MM.1S (cell line): ENCODE data around the gene FBXO8.

Source experiments
- DNase-seq: peaks from one replicate; pipeline ENCODE4 v3.0.0-alpha.2; 2015
- H2AFZ ChIP-seq: fragments of 300-600 bp; sonication (generic); 2 replicates; pipeline ENCODE4 v1.6.0; 2016; ENCODE audit warnings: antibody characterized with exemption, low read length
- H3F3A ChIP-seq: fragments of 300-600 bp; sonication (generic); 2 replicates; pipeline ENCODE4 v1.6.1; 2016; ENCODE audit warnings: mild to moderate bottlenecking, antibody characterized with exemption, low read length, moderate library complexity, mixed read lengths; ENCODE audit not compliant: insufficient read depth
- H3K27ac ChIP-seq: fragments of 300-600 bp; sonication (generic); 2 replicates; pipeline ENCODE4 v1.5.1; 2016; ENCODE audit warnings: mild to moderate bottlenecking, low read length
- H3K27me3 ChIP-seq: fragments of 300-600 bp; sonication (generic); replicated peaks from 2 replicates; pipeline ENCODE4 v1.6.0; 2016; ENCODE audit warnings: low read length; ENCODE audit not compliant: insufficient read depth
- H3K36me3 ChIP-seq: fragments of 300-600 bp; sonication (generic); replicated peaks from 2 replicates; pipeline ENCODE4 v1.6.1; 2016; ENCODE audit warnings: mild to moderate bottlenecking, low read length, mixed read lengths; ENCODE audit not compliant: insufficient read depth
- H3K4me1 ChIP-seq: fragments of 300-600 bp; sonication (generic); 2 replicates; pipeline ENCODE4 v1.6.1; 2016; ENCODE audit warnings: low read length, mixed read lengths
- H3K4me2 ChIP-seq: fragments of 300-600 bp; sonication (generic); 2 replicates; pipeline ENCODE4 v1.6.0; 2016; ENCODE audit warnings: low read depth, low read length
- H3K4me3 ChIP-seq: fragments of 300-600 bp; sonication (generic); 2 replicates; pipeline ENCODE4 v1.5.1; 2016; ENCODE audit warnings: low read length, mixed read lengths
- H3K79me2 ChIP-seq: fragments of 300-600 bp; sonication (generic); 2 replicates; pipeline ENCODE4 v1.6.1; 2016; ENCODE audit warnings: mixed run types, low read length, mixed read lengths
- H3K9ac ChIP-seq: fragments of 300-600 bp; sonication (generic); 2 replicates; pipeline ENCODE4 v1.6.1; 2016; ENCODE audit warnings: low read length, mixed read lengths
- H3K9me2 ChIP-seq: fragments of 300-600 bp; sonication (generic); replicated peaks from 2 replicates; pipeline ENCODE4 v1.6.1; 2016; ENCODE audit warnings: mild to moderate bottlenecking, low read length, mixed read lengths; ENCODE audit not compliant: insufficient read depth
- H3K9me3 ChIP-seq: fragments of 300-600 bp; sonication (generic); replicated peaks from 2 replicates; pipeline ENCODE4 v1.6.1; 2016; ENCODE audit warnings: mild to moderate bottlenecking, low read length, mixed read lengths; ENCODE audit not compliant: insufficient read depth
- H4K20me1 ChIP-seq: fragments of 300-600 bp; sonication (generic); 2 replicates; pipeline ENCODE4 v1.6.1; 2016; ENCODE audit warnings: mild to moderate bottlenecking, low read length, moderate library complexity, mixed read lengths; ENCODE audit not compliant: insufficient read depth
- CTCF ChIP-seq: fragments of 300-600 bp; sonication (generic); IDR thresholded peaks from 2 replicates; pipeline ENCODE4 v1.5.1; 2016; ENCODE audit warnings: antibody characterized with exemption, low read length, mixed read lengths
- EZH2 ChIP-seq: fragments of 300-600 bp; sonication (generic); optimal IDR thresholded peaks from 2 replicates; pipeline ENCODE3; 2017; ENCODE audit warnings: low read depth, mild to moderate bottlenecking, antibody characterized with exemption, low read length, mixed read lengths
- EZH2phosphoT487 ChIP-seq: fragments of 300-600 bp; sonication (generic); IDR thresholded peaks from 2 replicates; pipeline ENCODE4 v1.6.1; 2018; ENCODE audit warnings: antibody characterized with exemption, low read length

The FBXO8 gene

GRCh38 chr4:174275101-174275500, 8.4 kb downstream of the FBXO8 start:
- DNase-seq, result no peak
- Histone ChIP-seq H3K4me3 (no peak overlapping the region), H3K9me2 (no peaks in the 10 kb centered on the region), H3K79me2 (peaks cover 85% of the 10 kb centered on the region), H3K36me3 (no peaks in the 10 kb centered on the region), H3K4me1 (no peaks in the 10 kb centered on the region), H3K9ac (no peak overlapping the region), H3K27ac (no peak overlapping the region), H4K20me1 (0 out of 2 replicates have a peak, but pooled peaks cover 3% of the 10 kb centered on the region), H3K4me2 (no peak overlapping the region), H3F3A (no peaks in the 10 kb centered on the region), H3K27me3 (no peaks in the 10 kb centered on the region), H3K9me3 (no peaks in the 10 kb centered on the region), H2AFZ (no peak overlapping the region)
- TF ChIP-seq EZH2phosphoT487 (no peak), CTCF (no peak), EZH2 (no peak)

GRCh38 chr4:174274436-174274835, 9.0 kb downstream of the FBXO8 start:
- TF ChIP-seq CTCF, result no peak
- no peak for TF ChIP-seq EZH2phosphoT487
- TF ChIP-seq EZH2, result no peak
- H3K27ac ChIP-seq, result no peak overlapping the region
- H3K4me1 ChIP-seq, result no peaks in the 10 kb centered on the region
- no peaks in the 10 kb centered on the region for H3K27me3 ChIP-seq
- H3K9me2 ChIP-seq, result no peaks in the 10 kb centered on the region
- no peaks in the 10 kb centered on the region for H3K9me3 ChIP-seq
- H3K9ac ChIP-seq, result no peak overlapping the region
- H4K20me1 ChIP-seq, result 0 out of 2 replicates have a peak, but pooled peaks cover 3% of the 10 kb centered on the region
- no peak for DNase-seq
- no peaks in the 10 kb centered on the region for H3K36me3 ChIP-seq
- H3F3A ChIP-seq, result no peaks in the 10 kb centered on the region
- H3K4me2 ChIP-seq, result no peak overlapping the region
- peaks cover 79% of the 10 kb centered on the region for H3K79me2 ChIP-seq
- H3K4me3 ChIP-seq, result no peak overlapping the region
- no peak overlapping the region for H2AFZ ChIP-seq

GRCh38 chr4:174273930-174274329, 9.5 kb downstream of the FBXO8 start:
- no peak for TF ChIP-seq CTCF
- TF ChIP-seq EZH2phosphoT487, result no peak
- TF ChIP-seq EZH2, result no peak
- Histone ChIP-seq H3K4me1 (no peaks in the 10 kb centered on the region), H3F3A (no peaks in the 10 kb centered on the region), H3K27me3 (no peaks in the 10 kb centered on the region), H3K36me3 (no peaks in the 10 kb centered on the region), H3K4me3 (no peak overlapping the region), H3K9me3 (no peaks in the 10 kb centered on the region), H3K9ac (no peak overlapping the region), H3K79me2 (peaks cover 74% of the 10 kb centered on the region), H3K9me2 (no peaks in the 10 kb centered on the region), H2AFZ (no peak overlapping the region), H3K4me2 (no peak overlapping the region), H4K20me1 (0 out of 2 replicates have a peak, but pooled peaks cover 3% of the 10 kb centered on the region), H3K27ac (no peak overlapping the region)
- no peak for DNase-seq
